ENCODE data around the gene TPRG1. TPM values are rescaled to one million over a fixed set of nuclear protein-coding genes. Genes with fewer than 3 reads are reported as not detected.

Gene TPRG1
- total and polyA plus RNA-seq, 9 of the 15 experiments (the other 6 are each of a cell fraction or from before 2014, with no cell fraction given), result 0.01 TPM; not detected in 8

DNA sequence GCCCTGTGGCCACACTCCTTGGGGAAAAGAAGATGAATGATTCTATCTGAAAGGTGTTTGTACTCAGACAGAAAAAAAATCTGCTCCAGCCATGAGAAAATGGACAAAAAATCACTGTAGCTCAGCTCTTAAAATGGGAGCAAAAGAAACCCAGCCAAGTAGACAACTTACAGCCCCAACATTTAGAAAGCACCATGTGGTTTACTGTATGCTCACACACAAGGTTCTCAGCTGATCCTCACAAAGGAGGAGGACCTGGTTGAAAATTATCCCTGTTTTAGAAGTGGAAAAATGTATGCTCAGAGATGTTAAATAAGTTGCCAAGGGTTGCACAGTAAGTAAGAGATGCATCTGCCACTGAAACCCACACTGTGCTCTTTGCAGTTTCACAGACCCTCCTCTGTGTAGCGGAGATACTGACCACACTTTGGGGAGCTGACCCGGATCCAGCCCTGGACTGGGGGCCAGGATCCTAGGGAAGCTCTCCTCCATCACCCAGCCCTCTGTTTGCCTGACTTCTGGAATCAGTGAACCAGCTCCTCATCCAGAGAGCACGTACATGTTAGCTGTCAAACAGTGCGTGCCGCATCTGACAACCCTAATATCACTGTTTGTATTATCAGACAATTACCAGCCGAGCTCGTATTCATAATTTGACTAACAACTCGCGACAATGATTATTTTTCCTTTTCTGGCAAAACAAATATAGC, 32.7 kb upstream of the TPRG1 start:
- WGBS (ENCODE audit: insufficient coverage, low coverage, missing lambda C conversion rate), result 0% methylated on average over 9 of the region's 9 CpGs
- ChIA-PET POLR2A (no interaction called here), CTCF (ENCODE audit: low intra/inter-chr PET ratio) (no interaction called here)
- no peak overlapping the region for H2AFZ ChIP-seq (ENCODE audit: low read depth, low read length)
- no peaks in the 10 kb centered on the region for H3K9me1 ChIP-seq (ENCODE audit: control insufficient read depth, insufficient read depth, low read length)
- H3K9me3 ChIP-seq (replicated peaks; ENCODE audit: control insufficient read depth, insufficient read depth, low read depth, low read length), result no peaks in the 10 kb centered on the region; the same call in 1 of the 2 replicates
- H3K4me3 ChIP-seq, result no peak overlapping the region
- no peaks in the 10 kb centered on the region for H3K36me3 ChIP-seq (ENCODE audit: control insufficient read depth, insufficient read depth, low read length)
- no peak overlapping the region for H3K9ac ChIP-seq (ENCODE audit: insufficient read depth in 1 of 2, low read depth in 2 of 2, low read length in 2 of 2)
- intact Hi-C loops (cut with micrococcal nuclease) (no loop called here), in situ Hi-C loops (cut with MboI) (loop anchor here (25.0 kb wide), 1 partner anchor 1402 kb away; the partner anchor contains the start of gene BCL6)
- no peak overlapping the region for H3K27ac ChIP-seq (ENCODE audit: extremely low read depth, low read depth, low read length)
- no peaks in the 10 kb centered on the region for H4K20me1 ChIP-seq (replicated peaks; ENCODE audit: control insufficient read depth, insufficient read depth, low read length)
- H3K4me2 ChIP-seq (ENCODE audit: insufficient read depth, low read length), result no peak overlapping the region
- no peaks in the 10 kb centered on the region for H3K27me3 ChIP-seq (ENCODE audit: control insufficient read depth in 2 of 2, insufficient read depth in 2 of 2, low read length in 2 of 2)
- FAIRE-seq (no peak), ATAC-seq (no peak), DNase-seq (ENCODE audit: extremely low read depth in 1 of 4, low spot score in 3 of 4) (no peak)
- no peaks in the 10 kb centered on the region for H3K79me2 ChIP-seq (ENCODE audit: control insufficient read depth, insufficient read depth, low read length)
- no TSS peak for BruUV-seq (replicated peaks)
- no peaks in the 10 kb centered on the region for H3K4me1 ChIP-seq (replicated peaks in 1 of 2; ENCODE audit: control insufficient read depth in 2 of 2, insufficient read depth in 2 of 2, low read length in 2 of 2)
- TF ChIP-seq ZNF197 (CRISPR knock-in tag; IDR thresholded peaks at IDR 0.05; ENCODE audit: low read depth) (no peak), HIVEP1 (CRISPR knock-in tag; IDR thresholded peaks at IDR 0.05) (no peak), ZNF384 (IDR thresholded peaks at IDR 0.05; ENCODE audit: low read depth, low read length) (no peak), TBP (optimal IDR thresholded peaks at IDR 0.05; ENCODE audit: low read depth, low read length) (no peak), HDAC6 (IDR thresholded peaks at IDR 0.05; ENCODE audit: low read depth, low read length) (no peak), RBFOX2 (IDR thresholded peaks at IDR 0.05; ENCODE audit: low read depth, low read length) (no peak), POLR2AphosphoS5 (IDR thresholded peaks at IDR 0.05; ENCODE audit: control insufficient read depth, insufficient read depth, low read depth, low read length) (no peak)
- TF ChIP-seq, protein P1, sequence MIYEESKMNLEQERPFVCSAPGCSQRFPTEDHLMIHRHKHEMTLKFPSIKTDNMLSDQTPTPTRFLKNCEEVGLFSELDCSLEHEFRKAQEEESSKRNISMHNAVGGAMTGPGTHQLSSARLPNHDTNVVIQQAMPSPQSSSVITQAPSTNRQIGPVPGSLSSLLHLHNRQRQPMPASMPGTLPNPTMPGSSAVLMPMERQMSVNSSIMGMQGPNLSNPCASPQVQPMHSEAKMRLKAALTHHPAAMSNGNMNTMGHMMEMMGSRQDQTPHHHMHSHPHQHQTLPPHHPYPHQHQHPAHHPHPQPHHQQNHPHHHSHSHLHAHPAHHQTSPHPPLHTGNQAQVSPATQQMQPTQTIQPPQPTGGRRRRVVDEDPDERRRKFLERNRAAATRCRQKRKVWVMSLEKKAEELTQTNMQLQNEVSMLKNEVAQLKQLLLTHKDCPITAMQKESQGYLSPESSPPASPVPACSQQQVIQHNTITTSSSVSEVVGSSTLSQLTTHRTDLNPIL (CRISPR knock-in tag; IDR thresholded peaks at IDR 0.05), result no peak
- TF ChIP-seq, protein P2, sequence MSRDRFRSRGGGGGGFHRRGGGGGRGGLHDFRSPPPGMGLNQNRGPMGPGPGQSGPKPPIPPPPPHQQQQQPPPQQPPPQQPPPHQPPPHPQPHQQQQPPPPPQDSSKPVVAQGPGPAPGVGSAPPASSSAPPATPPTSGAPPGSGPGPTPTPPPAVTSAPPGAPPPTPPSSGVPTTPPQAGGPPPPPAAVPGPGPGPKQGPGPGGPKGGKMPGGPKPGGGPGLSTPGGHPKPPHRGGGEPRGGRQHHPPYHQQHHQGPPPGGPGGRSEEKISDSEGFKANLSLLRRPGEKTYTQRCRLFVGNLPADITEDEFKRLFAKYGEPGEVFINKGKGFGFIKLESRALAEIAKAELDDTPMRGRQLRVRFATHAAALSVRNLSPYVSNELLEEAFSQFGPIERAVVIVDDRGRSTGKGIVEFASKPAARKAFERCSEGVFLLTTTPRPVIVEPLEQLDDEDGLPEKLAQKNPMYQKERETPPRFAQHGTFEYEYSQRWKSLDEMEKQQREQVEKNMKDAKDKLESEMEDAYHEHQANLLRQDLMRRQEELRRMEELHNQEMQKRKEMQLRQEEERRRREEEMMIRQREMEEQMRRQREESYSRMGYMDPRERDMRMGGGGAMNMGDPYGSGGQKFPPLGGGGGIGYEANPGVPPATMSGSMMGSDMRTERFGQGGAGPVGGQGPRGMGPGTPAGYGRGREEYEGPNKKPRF (IDR thresholded peaks at IDR 0.05; ENCODE audit: low read depth, low read length), result no peak
- TF ChIP-seq, protein P3, sequence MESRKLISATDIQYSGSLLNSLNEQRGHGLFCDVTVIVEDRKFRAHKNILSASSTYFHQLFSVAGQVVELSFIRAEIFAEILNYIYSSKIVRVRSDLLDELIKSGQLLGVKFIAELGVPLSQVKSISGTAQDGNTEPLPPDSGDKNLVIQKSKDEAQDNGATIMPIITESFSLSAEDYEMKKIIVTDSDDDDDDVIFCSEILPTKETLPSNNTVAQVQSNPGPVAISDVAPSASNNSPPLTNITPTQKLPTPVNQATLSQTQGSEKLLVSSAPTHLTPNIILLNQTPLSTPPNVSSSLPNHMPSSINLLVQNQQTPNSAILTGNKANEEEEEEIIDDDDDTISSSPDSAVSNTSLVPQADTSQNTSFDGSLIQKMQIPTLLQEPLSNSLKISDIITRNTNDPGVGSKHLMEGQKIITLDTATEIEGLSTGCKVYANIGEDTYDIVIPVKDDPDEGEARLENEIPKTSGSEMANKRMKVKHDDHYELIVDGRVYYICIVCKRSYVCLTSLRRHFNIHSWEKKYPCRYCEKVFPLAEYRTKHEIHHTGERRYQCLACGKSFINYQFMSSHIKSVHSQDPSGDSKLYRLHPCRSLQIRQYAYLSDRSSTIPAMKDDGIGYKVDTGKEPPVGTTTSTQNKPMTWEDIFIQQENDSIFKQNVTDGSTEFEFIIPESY (CRISPR knock-in tag; IDR thresholded peaks at IDR 0.05), result no peak
- TF ChIP-seq, protein P4, sequence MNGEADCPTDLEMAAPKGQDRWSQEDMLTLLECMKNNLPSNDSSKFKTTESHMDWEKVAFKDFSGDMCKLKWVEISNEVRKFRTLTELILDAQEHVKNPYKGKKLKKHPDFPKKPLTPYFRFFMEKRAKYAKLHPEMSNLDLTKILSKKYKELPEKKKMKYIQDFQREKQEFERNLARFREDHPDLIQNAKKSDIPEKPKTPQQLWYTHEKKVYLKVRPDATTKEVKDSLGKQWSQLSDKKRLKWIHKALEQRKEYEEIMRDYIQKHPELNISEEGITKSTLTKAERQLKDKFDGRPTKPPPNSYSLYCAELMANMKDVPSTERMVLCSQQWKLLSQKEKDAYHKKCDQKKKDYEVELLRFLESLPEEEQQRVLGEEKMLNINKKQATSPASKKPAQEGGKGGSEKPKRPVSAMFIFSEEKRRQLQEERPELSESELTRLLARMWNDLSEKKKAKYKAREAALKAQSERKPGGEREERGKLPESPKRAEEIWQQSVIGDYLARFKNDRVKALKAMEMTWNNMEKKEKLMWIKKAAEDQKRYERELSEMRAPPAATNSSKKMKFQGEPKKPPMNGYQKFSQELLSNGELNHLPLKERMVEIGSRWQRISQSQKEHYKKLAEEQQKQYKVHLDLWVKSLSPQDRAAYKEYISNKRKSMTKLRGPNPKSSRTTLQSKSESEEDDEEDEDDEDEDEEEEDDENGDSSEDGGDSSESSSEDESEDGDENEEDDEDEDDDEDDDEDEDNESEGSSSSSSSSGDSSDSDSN (IDR thresholded peaks at IDR 0.05; ENCODE audit: borderline replicate concordance in 1 of 2, low read depth in 2 of 2, low read length in 2 of 2), result no peak

Data from K562 (cell line).